Lower lobe of right lung (tissue), 2 donors: ENCODE measurements around the gene GALNT4. TPM values are rescaled to one million over a fixed set of nuclear protein-coding genes. Genes with fewer than 3 reads are reported as not detected.

Experiments used
- ATAC-seq, 2 donors: fragments of 200-7000 bp; cut with Tn5 transposase; one replicate each; pipeline ENCODE4 v1.9.1; 2020 to 2022; ENCODE audit warnings: mild to moderate bottlenecking in 2 of 2, moderate library complexity in 2 of 2
- DNase-seq: peaks from one replicate; pipeline ENCODE4 v3.0.0-alpha.2; 2020
- H3K27ac ChIP-seq: fragments of 200-600 bp; one replicate; pipeline ENCODE4 v1.8.0; 2022
- H3K27me3 ChIP-seq: fragments of 200-600 bp; one replicate; pipeline ENCODE4 v1.8.0; 2022; ENCODE audit warnings: low read depth
- H3K36me3 ChIP-seq: fragments of 200-600 bp; one replicate; pipeline ENCODE4 v1.8.0; 2022; ENCODE audit warnings: mild to moderate bottlenecking
- H3K4me1 ChIP-seq: fragments of 200-600 bp; one replicate; pipeline ENCODE4 v1.8.0; 2022
- H3K4me3 ChIP-seq: fragments of 200-600 bp; one replicate; pipeline ENCODE4 v1.8.0; 2022; ENCODE audit warnings: mild to moderate bottlenecking
- H3K9me3 ChIP-seq: fragments of 200-600 bp; one replicate; pipeline ENCODE4 v1.8.0; 2022
- CTCF ChIP-seq: fragments of 200-600 bp; IDR thresholded peaks from one replicate; pipeline ENCODE4 v1.8.0; 2022; ENCODE audit warnings: antibody characterized with exemption, mild to moderate bottlenecking
- intact Hi-C: fragments of 100-400 bp; cut with DNase I; formaldehyde crosslinking; loops from one replicate; pipeline ENCODE4 v1.11.0; 2022
- total RNA-seq: library from RNA; stranded (reverse); fragmentation: NEBNext Ultra II Directional; extraction: Animal tissue kit (Norgen Biotek cat#: 25700); gene quantifications from one replicate; pipeline ENCODE4 v1.2.1, GENCODE V29; 2021
- donor health status: DM: no; HTN: yes; CAD: no; lungs with severe emphysema.

The GALNT4 gene
- total RNA-seq, 1 donor from 2014 or later, result 9.6 TPM

DNA sequence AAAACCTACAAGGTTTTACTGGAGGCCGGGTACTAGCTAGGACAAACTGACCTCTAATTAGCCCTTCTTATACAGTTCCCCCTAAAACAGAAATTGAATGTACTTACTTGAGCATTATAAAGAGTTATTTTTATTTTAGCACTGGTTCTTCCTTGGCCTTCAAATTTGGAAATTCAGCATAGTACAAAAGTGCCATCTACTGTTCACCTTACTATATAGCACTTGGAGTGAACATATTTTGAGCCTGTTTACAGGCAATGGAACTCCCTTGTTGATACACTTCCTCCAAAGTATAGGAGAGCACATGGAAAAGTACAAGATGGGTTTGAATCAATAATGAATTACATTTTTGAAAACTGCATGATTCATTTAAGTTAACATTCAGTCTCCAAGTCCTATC lies 5.1 kb upstream of the GALNT4 start:
- Histone ChIP-seq H3K4me1 (peaks cover 12% of the 10 kb centered on the region), H3K27ac (no peak overlapping the region), H3K36me3 (no peaks in the 10 kb centered on the region), H3K27me3 (no peaks in the 10 kb centered on the region), H3K4me3 (no peak overlapping the region), H3K9me3 (no peaks in the 10 kb centered on the region)
- DNase-seq, result no peak
- ATAC-seq, result peak in 1 of 2 donors; percentile 44
- intact Hi-C loops, result loop anchor here (5.0 to 10.0 kb wide), 2 partner anchors 55 to 512 kb away; no protein-coding TSS in a partner anchor
- TF ChIP-seq CTCF, result peak; percentile 66

GRCh38 chr12:89528434-89528833 lies 3.8 kb upstream of the GALNT4 start:
- H3K36me3 ChIP-seq, result no peaks in the 10 kb centered on the region
- H3K27ac ChIP-seq, result no peak overlapping the region
- peaks cover 19% of the 10 kb centered on the region for H3K4me1 ChIP-seq
- H3K4me3 ChIP-seq, result no peak overlapping the region
- intact Hi-C loops, result loop anchor here (5.0 to 10.0 kb wide), 2 partner anchors 54 to 511 kb away; no protein-coding TSS in a partner anchor
- DNase-seq, result no peak
- TF ChIP-seq CTCF, result no peak
- no peaks in the 10 kb centered on the region for H3K9me3 ChIP-seq
- ATAC-seq, result no peak
- H3K27me3 ChIP-seq, result no peaks in the 10 kb centered on the region

GRCh38 chr12:89525824-89526770 lies 1.5 kb upstream of the GALNT4 start, which contains the start of gene POC1B:
Gene POC1B, minus strand, starts transcription at chr12:89526047. Its CDS starts 152 bp downstream, at chr12:89525895.
- Histone ChIP-seq H3K36me3 (no peaks in the 10 kb centered on the region), H3K27ac (peak within 1 kb of the TSS; percentile 91), H3K27me3 (no peaks in the 10 kb centered on the region), H3K4me3 (peak within 1 kb of the TSS; percentile 96), H3K4me1 (peaks cover 42% of the 10 kb centered on the region), H3K9me3 (no peaks in the 10 kb centered on the region)
- ATAC-seq, result peak; percentile 88 to 90
- peak; percentile 86 for DNase-seq
- intact Hi-C loops, result loop anchor here (5.0 to 10.0 kb wide), 2 partner anchors 51 to 509 kb away; no protein-coding TSS in a partner anchor
- no peak for TF ChIP-seq CTCF

DNA sequence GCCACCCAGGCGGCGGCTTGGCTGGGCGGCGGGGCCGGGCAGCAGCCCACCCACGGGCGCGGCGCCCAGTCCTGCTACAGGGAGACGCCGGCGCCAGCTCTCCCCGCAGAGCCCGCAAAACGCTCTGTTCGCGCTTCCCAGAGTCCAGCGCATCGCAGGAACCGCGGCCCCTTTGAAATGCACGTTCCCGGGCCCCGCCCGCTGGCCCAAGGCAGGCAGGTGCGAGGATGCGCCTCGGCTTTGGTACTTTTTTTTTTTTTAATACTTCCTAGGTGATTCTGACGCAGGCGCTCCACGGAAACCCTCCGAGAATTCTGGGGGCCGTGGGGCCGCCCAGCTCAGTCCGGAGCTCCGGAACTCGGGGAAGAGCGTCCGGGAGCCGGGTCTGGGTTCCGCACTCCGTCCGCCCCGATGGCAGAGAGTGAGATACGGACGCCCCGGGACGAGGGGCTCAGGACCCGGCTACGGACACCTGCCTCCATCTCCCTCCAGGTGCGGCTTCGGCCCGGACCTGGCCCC lies 768 bp upstream of the GALNT4 start:
- DNase-seq (peak; percentile 68), ATAC-seq (peak; percentile 62 to 64)
- Histone ChIP-seq H3K27me3 (no peaks in the 10 kb centered on the region), H3K9me3 (no peaks in the 10 kb centered on the region), H3K4me1 (peaks cover 49% of the 10 kb centered on the region), H3K4me3 (peak overlapping the region; percentile 96), H3K36me3 (no peaks in the 10 kb centered on the region), H3K27ac (peak overlapping the region; percentile 91)
- intact Hi-C loops, result loop anchor here (5.0 to 10.0 kb wide), 2 partner anchors 51 to 508 kb away; no protein-coding TSS in a partner anchor
- TF ChIP-seq CTCF, result no peak

DNA sequence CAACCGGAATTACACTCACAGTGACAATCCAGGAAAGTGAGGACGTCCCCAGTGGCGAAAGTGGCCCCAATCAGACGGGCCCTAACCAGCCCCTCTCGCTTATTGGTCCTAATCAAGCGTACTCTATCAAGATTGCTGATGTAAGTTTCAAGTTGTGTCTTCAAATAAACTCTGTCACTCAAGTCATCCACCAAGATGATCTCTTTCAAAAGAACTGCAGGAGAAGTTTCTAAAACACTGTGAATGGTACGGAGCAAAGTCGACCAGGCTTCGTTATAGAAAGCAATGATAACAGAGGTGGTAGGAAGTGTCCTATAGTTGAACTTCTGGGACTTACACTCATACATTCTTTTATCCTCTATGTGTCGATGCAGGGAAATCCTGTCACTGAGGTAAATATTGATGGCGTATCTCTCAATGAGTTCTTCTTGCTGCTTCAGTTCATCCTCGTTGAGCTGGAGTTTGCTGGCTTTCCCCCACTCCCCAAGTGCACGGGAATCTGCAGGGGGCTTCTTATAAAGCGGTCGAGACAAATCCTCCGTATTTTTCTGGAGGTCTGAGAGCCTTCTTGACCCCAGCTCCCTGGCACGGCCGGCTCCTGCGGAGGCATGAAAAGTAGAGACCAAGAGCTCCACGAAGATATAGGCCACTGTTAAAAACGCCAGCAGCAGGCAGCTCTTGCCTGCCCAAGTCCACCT lies 604 bp downstream of the GALNT4 start:
- Histone ChIP-seq H3K4me3 (peak overlapping the region; percentile 96), H3K4me1 (peaks cover 51% of the 10 kb centered on the region), H3K9me3 (no peaks in the 10 kb centered on the region), H3K36me3 (no peaks in the 10 kb centered on the region), H3K27ac (peak overlapping the region; percentile 91), H3K27me3 (no peaks in the 10 kb centered on the region)
- DNase-seq, result no peak
- intact Hi-C loops, result loop anchor here (10.0 kb wide), 1 partner anchor 49 kb away; no protein-coding TSS in a partner anchor
- TF ChIP-seq CTCF, result no peak
- ATAC-seq, result no peak
